Amniotic stem cell (primary cell): ENCODE data around the gene NRDC.
A peak's percentile ranks its signal among the peaks of the same experiment; 100 is the strongest.
"Not testable (repeated sequence)": the region's sequence is repeated elsewhere in the genome, so short reads cannot be mapped to it uniquely, and the experiment has no call there.

Experiments
- DNase-seq: peaks from one replicate; lab custom pipeline; 2025; lab: John Stamatoyannopoulos, UW

The NRDC gene

GRCh38 chr1:51897699-51898031, 19.1 kb upstream of the NRDC start:
- peak; percentile 47 for DNase-seq

GRCh38 chr1:51894748-51895147, 16.2 kb upstream of the NRDC start:
- not testable (repeated sequence) for DNase-seq

DNA sequence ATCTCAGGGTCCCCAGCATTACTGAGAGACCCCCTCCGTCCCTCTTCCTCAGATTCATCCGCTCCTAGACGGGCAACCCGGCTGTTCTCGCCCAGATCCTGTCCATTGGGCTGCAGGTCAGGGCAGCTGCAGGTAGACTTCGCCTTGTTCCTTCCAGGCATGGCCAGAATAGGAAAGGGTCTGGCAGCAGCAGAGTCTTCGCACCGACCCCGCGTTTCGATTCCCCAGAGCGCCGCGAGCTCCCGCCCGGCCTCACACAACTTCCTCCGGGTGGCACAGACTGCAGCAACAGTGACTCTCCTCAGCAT, 265 bp downstream of the NRDC start:
- DNase-seq, result no peak

DNA sequence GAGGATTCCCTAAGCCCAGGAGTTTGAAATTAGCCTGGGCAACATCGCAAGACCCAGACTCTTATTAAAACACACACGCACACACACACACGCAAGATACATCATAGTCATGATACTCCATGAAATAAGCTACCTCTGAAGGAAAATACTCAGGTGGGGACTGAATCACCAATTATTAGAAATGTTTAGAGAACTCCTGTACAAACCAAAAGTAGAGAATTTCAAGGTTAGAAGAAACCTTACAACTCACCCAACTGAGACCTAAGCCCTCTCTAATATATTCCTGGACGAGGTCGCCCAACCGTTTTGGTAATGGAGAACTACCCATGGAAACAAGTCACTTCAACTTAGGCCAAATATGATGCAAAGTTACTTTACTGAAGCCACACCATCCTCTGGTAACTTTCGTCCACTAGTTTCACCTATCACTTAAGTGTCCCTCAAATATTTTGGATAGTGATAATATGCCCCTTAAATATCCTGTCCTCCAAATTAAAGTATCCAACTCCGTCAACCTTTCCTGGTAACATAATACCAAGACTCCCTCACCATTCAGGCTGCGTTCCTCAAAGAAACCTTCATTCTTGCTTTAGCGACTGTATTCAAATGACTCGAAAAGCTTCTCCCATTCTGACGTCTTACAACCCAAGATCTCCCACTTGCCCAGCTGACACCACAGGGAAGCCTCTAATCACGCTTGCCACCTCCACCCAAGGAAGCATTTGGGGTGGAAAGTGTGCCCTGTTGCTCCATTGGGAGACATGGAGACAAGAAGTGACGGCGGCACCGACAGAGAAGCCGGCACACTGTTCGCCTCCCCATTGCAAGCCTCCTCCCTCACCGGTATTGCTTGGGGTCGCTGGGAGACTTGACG, 856 bp downstream of the NRDC start:
- peak; percentile 11 for DNase-seq

- no peak for DNase-seq
Measured at GRCh38 chr1:51875836-51876235, 2.7 kb downstream of the NRDC start.

GRCh38 chr1:51875291-51875772, 3.2 kb downstream of the NRDC start:
- no peak for DNase-seq

- DNase-seq, result not testable (repeated sequence)
Measured at GRCh38 chr1:51873270-51873669, 5.3 kb downstream of the NRDC start.

DNA sequence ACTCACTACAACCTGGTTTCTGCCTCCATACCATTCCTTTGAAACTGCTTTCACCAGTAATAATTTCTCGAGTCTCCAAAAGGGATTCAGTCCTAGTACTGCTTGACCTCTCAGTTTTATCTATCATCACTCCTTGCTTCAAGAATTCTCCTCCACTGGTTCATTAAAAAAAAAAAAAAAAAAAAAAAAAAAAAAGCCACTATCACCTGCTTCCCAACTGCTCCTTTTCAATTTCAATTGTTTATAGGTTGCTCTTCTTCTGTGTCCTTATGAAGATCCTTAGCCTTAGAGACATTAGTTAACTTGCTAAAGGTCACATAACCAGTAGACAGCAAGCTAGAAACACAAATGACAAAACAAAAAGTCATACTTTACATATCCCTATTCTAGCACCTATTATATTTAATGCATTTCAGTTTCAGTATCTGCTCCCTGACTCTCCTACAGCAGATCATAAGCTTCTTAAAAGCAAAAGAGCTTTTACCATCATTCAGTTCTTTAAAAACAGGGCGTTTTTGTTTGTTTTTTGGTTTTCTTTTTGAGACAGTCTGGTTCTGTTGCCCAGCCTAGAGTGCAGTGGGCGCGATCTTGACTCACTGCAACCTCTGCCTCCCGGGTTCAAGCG, 7.1 kb downstream of the NRDC start:
- DNase-seq, result no peak

DNA sequence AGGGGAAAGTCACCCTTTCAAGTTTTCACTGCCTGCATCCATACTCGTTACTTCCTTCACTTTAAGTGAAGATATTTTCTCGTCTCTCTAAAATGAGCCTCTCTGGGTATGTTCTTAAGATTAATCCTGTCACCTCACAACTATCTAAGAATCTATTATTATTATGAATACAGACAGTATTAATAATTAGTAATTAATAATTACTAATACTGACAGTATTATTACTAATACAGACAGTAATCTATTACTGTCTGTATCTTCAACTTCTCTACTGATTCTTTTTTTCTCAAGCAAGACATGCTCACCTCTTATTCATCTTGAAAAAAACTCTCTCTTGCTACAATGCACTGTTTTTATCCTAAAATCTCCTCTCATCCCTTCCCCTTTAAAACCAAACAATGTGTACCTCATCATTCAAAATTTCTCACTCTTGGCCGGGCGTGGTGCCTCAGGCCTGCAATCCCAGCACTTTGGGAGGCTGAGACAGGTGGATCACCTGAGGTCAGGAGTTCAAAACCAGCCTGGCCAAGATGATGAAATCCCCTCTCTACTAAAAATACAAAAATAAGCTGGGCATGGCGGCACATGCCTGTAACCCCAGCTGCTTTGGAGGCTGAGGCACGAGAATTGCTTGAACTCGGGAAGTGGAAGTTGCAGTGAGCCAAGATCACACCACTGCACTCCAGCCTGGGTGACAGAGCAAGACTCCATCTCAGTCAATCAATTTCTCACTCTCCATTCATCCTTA, 7.8 kb downstream of the NRDC start:
- DNase-seq, result no peak

DNA sequence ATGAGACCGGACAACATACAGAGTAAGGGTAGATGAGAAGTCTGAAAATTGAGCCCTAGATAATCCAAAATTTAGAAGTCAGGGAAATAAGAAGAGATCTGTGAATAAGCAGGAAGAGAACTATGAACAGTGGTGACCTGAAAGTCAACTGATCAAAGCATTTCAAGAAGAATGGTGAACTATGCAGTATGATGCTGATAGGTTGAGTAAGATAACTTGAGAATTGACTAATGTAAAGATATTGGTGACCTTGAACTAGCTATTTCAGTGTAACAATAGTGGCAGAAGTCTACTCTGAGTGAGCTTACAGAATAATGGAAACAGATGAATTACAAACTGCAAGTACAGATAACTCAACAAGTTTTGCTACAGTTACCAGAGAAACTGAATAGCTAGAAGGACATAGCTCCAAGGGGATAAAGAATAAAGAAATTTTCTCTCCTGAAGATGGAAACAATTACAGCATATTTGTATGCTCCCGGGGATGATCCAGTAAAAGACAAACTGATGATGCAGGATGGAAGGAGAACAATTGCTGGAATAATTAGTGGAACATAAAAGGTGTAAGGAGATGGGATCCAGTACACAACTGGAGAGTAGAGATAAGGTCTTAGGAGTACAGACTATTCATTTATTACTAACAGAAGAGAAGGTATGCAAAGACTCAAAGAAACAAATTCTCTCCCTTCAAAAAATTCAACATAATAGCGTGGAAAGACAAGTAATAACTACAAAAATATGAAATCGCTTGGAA, 10.9 kb downstream of the NRDC start:
- DNase-seq, result no peak

DNA sequence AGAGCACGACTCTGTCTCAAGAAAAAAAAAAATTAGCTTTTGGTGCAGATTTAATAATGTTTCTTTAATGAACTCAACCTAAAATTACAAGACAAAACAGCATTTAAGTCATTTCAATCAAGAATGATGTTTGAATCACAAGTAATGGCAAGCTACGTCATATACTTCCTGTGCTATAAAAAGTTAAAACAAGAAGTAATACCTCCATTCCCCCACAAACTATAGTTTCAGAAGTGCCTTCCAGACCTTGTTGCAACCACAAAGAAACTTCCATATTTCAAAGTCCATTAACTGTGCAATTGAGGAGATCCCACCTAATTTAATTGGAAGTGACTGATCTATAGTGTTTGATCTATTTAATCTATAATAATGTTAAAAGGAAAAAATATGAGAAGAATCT, 15.1 kb downstream of the NRDC start:
- no peak for DNase-seq

DNA sequence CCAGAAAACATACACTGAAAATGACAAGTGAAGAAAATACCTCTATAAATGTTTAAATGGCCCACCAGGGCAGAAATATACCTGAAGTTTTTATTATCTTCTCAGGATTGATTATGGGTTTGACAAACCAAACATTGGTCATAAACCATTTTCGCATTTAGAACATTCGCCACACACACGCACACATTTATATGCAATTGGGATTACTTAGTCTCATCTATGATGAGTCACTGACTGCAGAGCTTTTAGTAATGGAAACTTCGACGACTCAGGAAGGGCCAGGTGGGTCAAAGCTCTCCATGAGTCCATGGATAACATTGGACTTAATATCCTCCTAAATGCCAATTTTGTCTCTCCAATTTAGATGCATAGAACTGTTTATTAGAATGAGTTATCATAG, 16.9 kb downstream of the NRDC start:
- DNase-seq, result no peak

DNA sequence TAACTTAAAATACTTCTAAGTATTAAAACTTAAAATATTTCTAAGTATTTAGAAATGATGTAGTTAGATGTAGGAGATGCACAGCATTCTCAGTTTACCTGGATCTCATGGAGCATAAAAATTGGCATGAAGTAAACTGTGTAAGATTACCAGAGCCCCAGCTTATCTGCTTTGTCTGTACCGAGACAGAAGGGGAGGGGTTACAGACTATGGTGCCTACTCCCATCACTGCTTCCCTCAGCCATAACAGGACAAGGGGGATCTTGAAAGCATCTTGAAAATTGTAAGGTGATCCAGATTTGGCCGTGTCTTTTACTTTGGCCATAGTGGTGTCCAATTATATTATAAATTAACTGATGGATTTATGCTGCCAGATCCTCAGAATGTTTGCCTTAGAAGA, 18.8 kb downstream of the NRDC start:
- DNase-seq, result no peak

DNA sequence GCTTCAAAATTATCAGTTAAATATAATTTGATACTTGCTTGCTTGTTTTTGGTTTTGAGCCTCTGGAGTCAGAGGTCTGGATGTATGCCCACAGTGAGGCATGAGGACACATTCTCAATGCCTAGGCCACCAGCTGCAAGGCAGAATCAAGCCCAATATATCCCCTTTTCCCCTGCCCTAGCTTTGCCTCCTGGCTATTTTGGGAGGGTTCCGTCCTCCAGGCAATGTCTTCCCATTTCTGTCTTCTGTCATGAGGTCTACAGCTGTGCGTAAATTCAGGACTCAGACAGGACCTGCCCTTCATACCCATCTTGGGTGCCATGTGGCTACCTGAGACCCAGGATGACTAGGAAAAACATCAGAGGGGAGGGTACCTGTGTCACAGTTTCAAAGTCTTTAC, 19.2 kb downstream of the NRDC start:
- DNase-seq, result no peak

- DNase-seq, result no peak
Measured at GRCh38 chr1:51858892-51859291, 19.6 kb downstream of the NRDC start.

- DNase-seq, result no peak
Measured at GRCh38 chr1:51856745-51857144, 21.8 kb downstream of the NRDC start.

DNA sequence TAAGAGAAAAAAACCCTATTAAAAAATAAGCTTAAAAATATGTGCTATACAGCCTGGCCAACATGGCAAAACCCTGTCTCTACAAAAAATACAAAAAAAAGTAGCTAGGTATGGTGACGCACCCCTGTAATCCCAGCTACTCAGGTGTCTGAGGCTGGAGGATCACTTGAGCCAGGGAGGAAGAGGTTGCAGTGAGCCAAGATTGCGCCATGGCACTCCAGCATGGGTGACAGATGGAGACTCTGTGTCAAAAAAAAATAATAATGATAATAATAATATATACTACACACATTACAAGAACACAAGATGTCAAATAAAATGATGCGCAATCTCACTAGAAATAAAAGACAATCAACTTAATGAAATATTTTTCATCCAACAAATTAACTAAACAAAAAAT, 22.9 kb downstream of the NRDC start:
- no peak for DNase-seq

DNA sequence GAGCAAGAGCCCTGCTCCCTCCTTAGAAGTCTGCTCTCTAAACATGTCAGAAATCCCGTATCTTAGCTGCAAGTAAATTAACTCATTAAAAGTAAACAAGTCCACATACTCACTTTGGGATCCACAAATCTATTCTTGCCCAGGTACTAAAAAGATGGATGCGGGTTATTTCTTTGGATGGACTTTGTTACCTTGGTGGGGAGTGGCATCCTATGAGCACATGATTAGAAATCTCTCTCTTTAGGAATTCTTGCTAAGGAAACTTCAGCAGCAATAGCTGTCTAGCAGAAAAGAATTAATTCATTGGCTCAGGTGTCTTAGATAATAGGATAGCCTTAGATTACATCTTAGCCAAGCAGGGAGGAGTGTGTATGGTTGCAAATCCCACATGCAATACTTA, 25.2 kb downstream of the NRDC start:
- no peak for DNase-seq

- no peak for DNase-seq
Measured at GRCh38 chr1:51851882-51852396, 26.6 kb downstream of the NRDC start.

DNA sequence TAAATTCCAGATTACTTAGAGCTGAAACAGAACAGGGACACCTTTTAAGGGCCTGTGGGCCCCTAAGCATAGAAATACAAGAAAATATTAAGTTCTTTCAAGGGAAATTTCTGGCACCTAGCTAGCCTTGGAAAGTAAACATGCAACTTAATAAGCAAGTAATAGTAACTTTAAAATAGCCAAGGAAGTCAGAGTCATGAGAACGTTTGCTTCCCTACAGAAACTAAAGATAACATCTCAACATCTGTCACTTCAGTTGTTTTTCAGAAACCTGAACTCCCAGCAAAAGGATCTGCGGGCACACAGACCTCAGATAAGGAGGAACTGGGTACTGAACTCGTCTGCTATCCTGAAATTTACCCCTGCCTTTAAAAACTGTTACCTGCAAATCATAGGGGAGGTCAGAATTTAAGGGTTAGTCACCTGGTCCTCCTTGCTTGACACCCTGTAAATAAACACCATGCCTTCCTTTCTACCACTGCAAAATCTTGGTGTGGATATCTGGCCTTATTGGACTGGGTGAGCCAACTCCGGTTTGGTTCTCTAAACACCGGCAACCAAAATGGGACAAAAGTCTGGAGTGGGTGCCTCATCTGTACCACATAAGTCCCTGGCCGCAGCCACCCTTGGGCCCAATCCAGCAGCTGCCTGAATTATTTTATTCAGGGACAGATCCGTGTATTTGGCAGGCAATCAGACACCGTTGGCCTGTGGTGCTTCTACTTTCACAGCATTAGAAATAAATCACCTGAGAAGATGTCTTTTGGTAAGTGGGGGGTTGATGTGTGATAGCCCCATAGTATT, 27.9 kb downstream of the NRDC start:
- DNase-seq, result no peak

GRCh38 chr1:51847294-51847920, 31.1 kb downstream of the NRDC start:
- no peak for DNase-seq
